DLD1 (cell line): Measurements from ENCODE around the gene ADAM15.

Experiments used
- in situ Hi-C: cut with HindIII; loops from 2 replicates; pipeline ENCODE4 v1.10.0; 2017; ENCODE audit warnings: low sequenced_read_pairs

Gene ADAM15

GRCh38 chr1:155051342-155051776, 243 bp downstream of the ADAM15 start:
- in situ Hi-C loops = no loop called here

GRCh38 chr1:155051777-155052398, 772 bp downstream of the ADAM15 start:
- in situ Hi-C loops = no loop called here

- in situ Hi-C loops = no loop called here
These were observed 1.6 kb downstream of the ADAM15 start for GRCh38 chr1:155052439-155053395.

- in situ Hi-C loops = no loop called here
These were observed 2.5 kb downstream of the ADAM15 start for GRCh38 chr1:155053531-155054105.

GRCh38 chr1:155057104-155057503, 6.0 kb downstream of the ADAM15 start:
- in situ Hi-C loops = no loop called here

GRCh38 chr1:155057788-155058211, 6.7 kb downstream of the ADAM15 start:
- in situ Hi-C loops = no loop called here

- in situ Hi-C loops = no loop called here
These were observed 9.6 kb downstream of the ADAM15 start for GRCh38 chr1:155060736-155061135.

GRCh38 chr1:155061381-155062150, 10.4 kb downstream of the ADAM15 start:
- in situ Hi-C loops = no loop called here

GRCh38 chr1:155062151-155062686, 11.1 kb downstream of the ADAM15 start:
- in situ Hi-C loops = no loop called here

GRCh38 chr1:155062702-155063411, 11.7 kb downstream of the ADAM15 start:
- in situ Hi-C loops = no loop called here

GRCh38 chr1:155063550-155064110, 12.5 kb downstream of the ADAM15 start, which contains the start of gene EFNA4:
Gene EFNA4 (plus strand): TSS chr1:155063740. CDS start chr1:155063824, 84 bp downstream.
- in situ Hi-C loops = no loop called here

- in situ Hi-C loops = no loop called here
These were observed 13.2 kb downstream of the ADAM15 start for GRCh38 chr1:155064111-155064831.

GRCh38 chr1:155064832-155065429, 13.8 kb downstream of the ADAM15 start:
- in situ Hi-C loops = no loop called here

- in situ Hi-C loops = no loop called here
These were observed 15.7 kb downstream of the ADAM15 start for GRCh38 chr1:155066777-155067176.

- in situ Hi-C loops = no loop called here
These were observed 17.5 kb downstream of the ADAM15 start for GRCh38 chr1:155068599-155068998.

GRCh38 chr1:155069551-155070157, 18.5 kb downstream of the ADAM15 start:
- in situ Hi-C loops = no loop called here

- in situ Hi-C loops = no loop called here
These were observed 19.1 kb downstream of the ADAM15 start for GRCh38 chr1:155070158-155070621.
